ENCODE results near the gene HSPA12B. TPM values are rescaled to one million over a fixed set of nuclear protein-coding genes. Genes with fewer than 3 reads are reported as not detected.

HSPA12B gene
- total and polyA plus RNA-seq, 2 of the 8 experiments (the other 6 are each of a cell fraction or from before 2014, with no cell fraction given), result 2.2 to 4.3 TPM

DNA sequence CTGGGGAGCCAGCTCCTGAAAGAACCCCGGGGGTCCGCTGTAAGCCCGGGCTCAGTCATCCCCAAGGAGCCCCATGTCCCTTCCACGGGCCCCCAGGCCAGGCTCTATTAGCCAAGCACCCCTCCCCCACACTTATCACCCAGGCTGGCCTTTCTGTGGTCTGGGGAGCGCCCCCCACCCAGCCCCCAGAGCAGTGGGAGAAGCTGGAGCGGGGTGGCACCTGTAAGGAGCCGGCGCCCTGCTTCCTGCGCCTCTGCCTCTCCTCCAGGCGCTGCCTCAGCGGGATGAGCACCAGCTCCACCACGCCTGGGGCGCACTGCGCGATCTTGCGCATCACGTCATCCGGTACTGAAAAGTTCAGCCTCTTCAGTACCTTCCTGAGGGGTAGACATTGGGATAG, 46.5 kb downstream of the HSPA12B start:
- H4K8ac ChIP-seq (ENCODE audit: extremely low read depth, insufficient read depth, low read length), result no peak overlapping the region
- H3K9ac ChIP-seq (replicated peaks in 1 of 4; ENCODE audit: extremely low read depth in 1 of 4, low read depth in 3 of 4, low read length in 3 of 4), result no peak overlapping the region
- peak overlapping the region; percentile 90; the same call in 1 of the 2 replicates for H2AK5ac ChIP-seq (ENCODE audit: low read depth, low read length)
- H3K27ac ChIP-seq (ENCODE audit: low read depth, low read length), result no peak overlapping the region
- H2BK120ac ChIP-seq (replicated peaks; ENCODE audit: low read depth, low read length), result no peak overlapping the region
- WGBS, 2 experiments (ENCODE audit: extremely low coverage in 1 of 2, insufficient coverage in 1 of 2, insufficient read length in 1 of 2, insufficient replicate concordance in 2 of 2, low coverage in 1 of 2, low lambda C conversion rate in 2 of 2, missing lambda C conversion rate in 1 of 2), result 75% methylated on average over 18 of the region's 18 CpGs; no CpG with 5 or more reads in 1 of the 2 experiments
- no peak overlapping the region; the same call in 1 of the 2 replicates for H3K18ac ChIP-seq (ENCODE audit: extremely low read depth, low read length)
- POLR2A ChIA-PET (ENCODE audit: partially characterized antibody), result interaction anchor here (0.8 to 3.8 kb wide), 8 partner anchors 11 to 47 kb away, joined by 3 to 42 read pairs (median 4); partner anchors contain the start of gene ADISSP
- H4K5ac ChIP-seq (ENCODE audit: insufficient read length, low read depth, low read length), result no peak overlapping the region
- H3K4me2 ChIP-seq (ENCODE audit: insufficient read depth in 1 of 2, low read depth in 2 of 2, low read length in 2 of 2), result peak overlapping the region; percentile 83 to 95
- H3K79me1 ChIP-seq (ENCODE audit: low read depth, low read length), result no peaks in the 10 kb centered on the region
- peak overlapping the region in 2 of 4 experiments; percentile 61 to 64; a peak in 3 of 8 replicates for H3K4me3 ChIP-seq (ENCODE audit: extremely low read depth in 1 of 4, insufficient read depth in 2 of 4, low read depth in 3 of 4, low read length in 4 of 4)
- H3K4me1 ChIP-seq (replicated peaks in 1 of 4; ENCODE audit: control insufficient read depth in 3 of 4, insufficient read depth in 4 of 4, low read length in 3 of 4), result peaks cover 0 to 11% (median 9%) of the 10 kb centered on the region in 4 experiments; a peak in 6 of 7 replicates
- no peaks in the 10 kb centered on the region; a peak in 1 of 4 replicates for H3K9me3 ChIP-seq (ENCODE audit: insufficient read depth in 2 of 2, low read depth in 1 of 2, low read length in 1 of 2)
- no peak overlapping the region for H3K4ac ChIP-seq (replicated peaks; ENCODE audit: insufficient read length, low read depth, low read length)
- CTCF ChIA-PET (ENCODE audit: partially characterized antibody), result interaction anchor here (0.6 to 3.6 kb wide), 20 partner anchors 11 to 298 kb away, joined by 3 to 31 read pairs (median 5); partner anchors contain the start of genes ADISSP and AP5S1
- no peak overlapping the region for H3K23ac ChIP-seq (ENCODE audit: insufficient read length)
- H2BK12ac ChIP-seq (ENCODE audit: low read depth, low read length), result no peak overlapping the region
- no peaks in the 10 kb centered on the region for H3K36me3 ChIP-seq (ENCODE audit: control insufficient read depth in 2 of 4, insufficient read depth in 4 of 4, low read length in 3 of 4)
- H4K20me1 ChIP-seq (replicated peaks in 1 of 2; ENCODE audit: control insufficient read depth in 1 of 2, insufficient read depth in 2 of 2, low read length in 2 of 2), result no peaks in the 10 kb centered on the region
- no peak overlapping the region for H3K56ac ChIP-seq (replicated peaks; ENCODE audit: insufficient read length, low read depth, low read length)
- no peak overlapping the region for H4K91ac ChIP-seq (replicated peaks; ENCODE audit: insufficient read length, low read length)
- H3K23me2 ChIP-seq (ENCODE audit: low read depth, low read length), result peaks cover 17% of the 10 kb centered on the region; the same call in 1 of the 2 replicates
- peaks cover 0 to 30% (median 26%) of the 10 kb centered on the region in 4 experiments; a peak in 6 of 7 replicates for H3K27me3 ChIP-seq (replicated peaks in 1 of 4; ENCODE audit: control insufficient read depth in 3 of 4, extremely low read depth in 1 of 4, insufficient read depth in 3 of 4, low read length in 3 of 4)
- DNase-seq (ENCODE audit: low read depth in 1 of 2, low spot score in 2 of 2), result no peak
- no peaks in the 10 kb centered on the region for H3K79me2 ChIP-seq (ENCODE audit: control insufficient read depth in 1 of 2, insufficient read depth in 2 of 2, low read length in 2 of 2)
- H2BK15ac ChIP-seq (ENCODE audit: low read length), result no peak overlapping the region
- H2BK20ac ChIP-seq (ENCODE audit: low read length), result no peak overlapping the region
- H2BK5ac ChIP-seq (ENCODE audit: low read depth, low read length), result no peak overlapping the region
- no peak overlapping the region for H2AFZ ChIP-seq (ENCODE audit: low read length)
- H3K14ac ChIP-seq (ENCODE audit: insufficient read length), result no peak overlapping the region
- FAIRE-seq, result no peak
- TF ChIP-seq EGR1 (IDR thresholded peaks at IDR 0.05; ENCODE audit: borderline replicate concordance, low read depth, low read length) (no peak), RFX5 (IDR thresholded peaks at IDR 0.05; ENCODE audit: borderline replicate concordance, low read depth, low read length) (no peak), KDM1A (IDR thresholded peaks at IDR 0.05; ENCODE audit: borderline replicate concordance, low read length) (no peak), PHF8 (conservative IDR thresholded peaks at IDR 0.05; ENCODE audit: low read depth, low read length) (no peak), EZH2 (IDR thresholded peaks at IDR 0.05; ENCODE audit: low read depth, low read length, severe bottlenecking) (no peak), FOSL1 (IDR thresholded peaks at IDR 0.05; ENCODE audit: insufficient read depth, low read depth, low read length) (no peak), JUN (IDR thresholded peaks at IDR 0.05; ENCODE audit: low read depth, low read length) (no peak), USF2 (IDR thresholded peaks at IDR 0.05; ENCODE audit: low read length) (no peak), RBBP5 (IDR thresholded peaks at IDR 0.05; ENCODE audit: borderline replicate concordance, low read depth, low read length) (no peak), TAF7 (optimal IDR thresholded peaks at IDR 0.05; ENCODE audit: borderline replicate concordance, low read depth, low read length) (no peak), POLR2A (IDR thresholded peaks at IDR 0.05; ENCODE audit: control extremely low read depth in 1 of 2, low read depth in 2 of 2, low read length in 2 of 2) (no peak), SAP30 (IDR thresholded peaks at IDR 0.05; ENCODE audit: insufficient read depth, insufficient replicate concordance, low read length) (no peak)

Data from H1 (cell line).